Measurements from ENCODE around the gene WDTC1.
"Not testable (repeated sequence)": the region's sequence is repeated elsewhere in the genome, so short reads cannot be mapped to it uniquely, and the experiment has no call there.

The WDTC1 gene, protein sequence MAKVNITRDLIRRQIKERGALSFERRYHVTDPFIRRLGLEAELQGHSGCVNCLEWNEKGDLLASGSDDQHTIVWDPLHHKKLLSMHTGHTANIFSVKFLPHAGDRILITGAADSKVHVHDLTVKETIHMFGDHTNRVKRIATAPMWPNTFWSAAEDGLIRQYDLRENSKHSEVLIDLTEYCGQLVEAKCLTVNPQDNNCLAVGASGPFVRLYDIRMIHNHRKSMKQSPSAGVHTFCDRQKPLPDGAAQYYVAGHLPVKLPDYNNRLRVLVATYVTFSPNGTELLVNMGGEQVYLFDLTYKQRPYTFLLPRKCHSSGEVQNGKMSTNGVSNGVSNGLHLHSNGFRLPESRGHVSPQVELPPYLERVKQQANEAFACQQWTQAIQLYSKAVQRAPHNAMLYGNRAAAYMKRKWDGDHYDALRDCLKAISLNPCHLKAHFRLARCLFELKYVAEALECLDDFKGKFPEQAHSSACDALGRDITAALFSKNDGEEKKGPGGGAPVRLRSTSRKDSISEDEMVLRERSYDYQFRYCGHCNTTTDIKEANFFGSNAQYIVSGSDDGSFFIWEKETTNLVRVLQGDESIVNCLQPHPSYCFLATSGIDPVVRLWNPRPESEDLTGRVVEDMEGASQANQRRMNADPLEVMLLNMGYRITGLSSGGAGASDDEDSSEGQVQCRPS

DNA sequence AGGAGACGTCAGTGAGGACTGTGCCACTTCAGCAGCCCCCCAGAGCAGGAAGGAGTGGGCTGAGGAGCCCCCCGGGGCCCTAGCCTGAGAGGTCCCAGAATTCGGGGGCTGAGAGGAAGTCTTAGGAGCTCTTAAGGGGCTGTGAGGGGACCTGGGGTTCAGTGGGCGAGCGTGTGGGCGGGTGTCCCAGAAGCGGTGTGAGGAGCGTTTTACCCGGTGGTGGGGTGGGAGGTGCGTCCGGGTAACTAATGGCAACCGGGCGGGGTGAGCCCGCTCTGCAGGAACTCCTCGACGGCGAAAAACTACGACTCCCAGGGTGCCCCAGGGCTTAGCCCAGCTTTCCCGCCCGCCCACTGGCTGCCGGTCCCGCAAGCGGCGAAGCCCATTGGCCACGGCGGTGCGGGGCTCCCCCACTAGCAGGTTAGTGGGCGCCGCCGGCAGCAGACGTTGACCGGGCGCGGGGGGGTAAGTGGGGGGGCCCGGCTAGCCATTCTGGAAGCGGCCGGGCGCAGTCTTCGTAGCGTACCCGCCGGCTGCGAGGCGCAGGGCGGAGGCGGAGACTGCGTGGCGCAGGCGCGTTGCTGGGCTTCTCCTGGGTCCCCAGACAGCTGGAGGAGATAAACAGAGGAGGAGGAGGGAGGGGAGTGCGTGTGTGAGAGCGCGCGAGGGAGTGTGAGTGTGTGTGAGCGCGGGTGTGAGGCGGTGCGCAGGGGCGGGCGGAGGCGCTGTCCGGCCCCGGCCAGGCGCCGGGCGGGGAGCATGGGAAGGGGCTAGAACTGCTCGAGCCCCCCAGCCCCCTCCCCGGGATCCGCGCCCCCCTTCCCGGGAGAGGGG, at the start of gene WDTC1:
Gene WDTC1 (plus strand): TSS at position 584 of the 834 bp plus-strand sequence. CDS start 26,423 bp downstream, outside the sequence.
- DNase-seq (ENCODE audit: low read depth): peak; percentile 97

DNA sequence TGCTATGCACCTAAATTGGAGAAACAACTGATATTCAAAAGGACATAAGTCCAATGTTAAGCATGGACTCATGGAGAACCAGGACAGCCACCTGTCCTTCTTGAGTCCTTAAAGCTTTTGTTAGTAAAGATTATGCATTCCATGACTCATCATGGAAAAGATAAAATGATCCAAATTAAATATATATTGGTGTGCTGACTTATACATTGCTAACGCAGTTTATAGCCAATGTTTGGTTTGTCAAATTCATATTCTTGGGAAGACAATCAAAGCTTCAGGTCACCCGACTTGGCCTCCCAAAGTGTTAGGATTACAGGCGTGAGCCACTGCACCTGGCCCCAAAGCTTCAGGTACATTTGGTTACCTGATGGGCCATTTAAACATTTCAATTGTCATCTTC, 49.8 kb upstream of the WDTC1 start:
- DNase-seq (ENCODE audit: low read depth): not testable (repeated sequence)

DNA sequence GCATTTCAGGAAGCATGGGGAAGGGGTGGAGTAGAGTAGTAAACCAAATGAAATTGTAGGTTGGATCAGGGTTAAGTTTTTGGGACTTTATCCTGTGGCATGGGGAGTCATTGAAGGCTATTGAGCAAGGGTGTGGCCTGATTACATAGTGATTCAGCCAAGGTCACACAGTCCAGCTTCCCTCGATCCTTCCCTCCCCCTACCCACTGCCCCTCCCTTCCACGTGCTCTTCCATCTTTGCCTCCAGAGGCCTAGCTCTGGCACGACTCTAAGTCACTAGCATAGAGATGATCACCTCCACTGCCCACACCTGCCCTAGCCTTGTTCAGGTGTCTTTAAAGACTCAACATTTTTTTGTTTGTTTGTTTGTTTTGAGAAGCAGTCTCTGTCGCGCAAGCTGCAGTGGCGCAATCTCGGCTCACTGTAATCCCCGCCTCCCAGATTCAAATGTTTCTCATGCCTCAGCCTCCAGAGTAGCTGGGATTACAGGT, 42.3 kb upstream of the WDTC1 start:
- no peak for DNase-seq (ENCODE audit: low read depth)

DNA sequence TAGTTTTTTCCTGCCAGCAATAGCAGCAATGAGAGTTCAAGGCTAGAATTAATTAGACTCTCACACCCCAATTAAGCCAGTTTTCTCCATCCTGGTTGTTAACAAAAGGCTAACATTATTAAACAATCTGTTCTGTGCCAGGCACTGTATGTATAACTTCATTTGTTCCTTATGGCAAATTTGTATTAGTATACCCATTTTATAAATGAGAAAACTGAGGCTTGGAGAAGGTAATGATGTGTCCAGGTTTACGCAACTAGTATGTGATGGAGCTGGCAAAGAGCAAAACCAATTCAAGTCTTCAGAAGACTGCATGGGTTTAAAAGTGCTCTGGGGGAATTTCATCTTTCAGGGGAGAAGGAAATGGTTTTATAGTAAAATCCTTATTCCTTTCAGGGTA, 41.2 kb upstream of the WDTC1 start:
- DNase-seq (ENCODE audit: low read depth): no peak

DNA sequence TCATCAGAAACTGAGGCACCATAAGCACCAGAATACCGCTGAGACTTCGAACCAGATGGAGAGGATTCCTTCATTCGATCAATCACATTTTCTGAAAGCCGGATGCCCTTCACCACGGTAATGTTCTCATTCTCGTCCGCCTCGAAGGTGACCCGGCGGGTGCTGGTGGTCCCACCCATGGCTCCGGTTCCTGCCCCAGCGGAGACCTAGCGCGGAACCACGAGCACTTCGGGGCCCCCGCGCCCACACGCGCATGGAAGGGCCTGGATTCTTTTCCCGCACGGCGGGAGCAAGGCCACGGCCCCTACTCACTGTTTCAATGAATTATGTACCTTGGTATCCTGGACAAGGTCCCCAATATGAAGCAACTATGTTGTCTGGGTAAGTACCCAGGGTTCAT, 33.1 kb upstream of the WDTC1 start:
- DNase-seq (ENCODE audit: low read depth): no peak

DNA sequence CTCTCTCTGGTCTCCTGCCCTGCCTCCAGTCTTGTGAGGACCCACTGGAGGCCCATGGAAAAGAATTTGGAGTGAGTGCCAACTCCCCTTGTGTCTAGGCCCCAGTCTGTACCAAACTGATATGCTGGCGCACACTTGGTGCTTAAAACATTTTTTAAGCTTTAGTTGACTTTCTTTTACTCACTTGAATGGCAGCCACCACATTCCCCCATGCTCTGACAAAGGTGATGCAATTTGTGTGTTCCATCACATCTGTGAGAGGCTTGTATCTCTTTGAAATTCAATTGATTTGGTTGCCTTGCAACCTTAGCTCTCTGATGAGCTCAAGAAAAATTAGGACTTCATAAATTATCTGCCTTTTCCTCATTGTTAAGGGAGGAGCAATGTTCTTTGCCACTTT, 30.5 kb upstream of the WDTC1 start:
- DNase-seq (ENCODE audit: low read depth): no peak

DNA sequence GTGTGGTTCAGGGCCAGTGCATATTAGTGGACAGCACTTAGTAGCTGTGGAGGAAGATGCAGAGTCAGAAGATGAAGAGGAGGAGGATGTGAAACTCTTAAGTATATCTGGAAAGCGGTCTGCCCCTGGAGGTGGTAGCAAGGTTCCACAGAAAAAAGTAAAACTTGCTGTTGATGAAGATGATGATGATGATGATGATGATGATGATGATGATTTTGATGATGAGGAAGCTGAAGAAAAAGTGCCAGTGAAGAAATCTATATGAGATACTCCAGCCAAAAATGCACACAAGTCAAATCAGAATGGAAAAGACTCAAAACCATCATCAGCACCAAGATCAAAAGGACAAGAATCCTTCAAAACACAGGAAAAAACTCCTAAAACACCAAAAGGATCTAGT, 27.2 kb upstream of the WDTC1 start:
- DNase-seq (ENCODE audit: low read depth): not testable (repeated sequence)

DNA sequence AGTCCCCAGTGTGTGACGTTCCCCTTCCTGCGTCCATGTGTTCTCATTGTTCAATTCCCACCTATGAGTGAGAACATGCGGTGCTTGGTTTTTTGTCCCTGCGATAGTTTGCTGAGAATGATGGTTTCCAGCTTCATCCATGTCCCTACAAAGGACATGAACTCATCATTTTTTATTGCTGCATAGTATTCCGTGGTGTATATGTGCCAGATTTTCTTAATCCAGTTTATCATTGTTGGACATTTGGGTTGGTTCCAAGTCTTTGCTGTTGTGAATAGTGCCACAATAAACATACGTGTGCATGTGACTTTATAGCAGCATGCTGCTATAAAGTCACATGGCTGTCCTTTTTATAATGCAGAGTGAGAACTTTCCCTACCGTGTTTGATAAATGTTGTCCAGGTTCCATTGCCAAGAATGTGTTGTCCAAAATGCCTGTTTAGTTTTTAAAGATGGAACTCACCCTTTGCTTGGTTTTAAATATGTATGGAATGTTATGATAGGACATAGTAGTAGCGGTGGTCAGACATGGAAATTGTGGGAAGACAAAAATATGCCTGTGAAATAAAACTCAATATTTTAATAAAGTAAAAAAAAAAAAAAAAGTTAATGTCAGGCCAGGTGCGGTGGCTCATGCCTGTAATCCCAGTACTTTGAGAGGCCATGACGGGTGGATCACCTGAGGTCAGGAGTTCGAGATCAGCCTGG, 26.1 kb upstream of the WDTC1 start:
- not testable (repeated sequence) for DNase-seq (ENCODE audit: low read depth)

DNA sequence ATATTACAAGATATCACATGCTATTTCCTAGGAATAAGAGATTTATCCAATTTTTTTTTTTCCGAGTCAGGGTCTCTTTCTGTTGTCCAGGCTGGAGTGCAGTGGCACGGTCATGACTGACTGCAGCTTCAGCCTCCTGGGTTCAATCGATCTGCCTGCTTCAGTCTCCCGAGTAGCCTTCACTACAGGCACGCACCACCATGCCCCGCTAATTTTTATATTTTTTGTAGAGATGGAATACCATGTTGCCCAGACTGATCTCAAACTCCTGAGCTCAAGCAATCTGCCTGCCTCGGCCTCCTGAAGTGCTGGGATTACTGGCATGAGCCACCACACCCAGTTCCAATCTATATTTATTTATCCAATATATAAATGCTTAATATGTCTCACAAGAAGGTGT, 18.0 kb upstream of the WDTC1 start:
- DNase-seq (ENCODE audit: low read depth): no peak

DNA sequence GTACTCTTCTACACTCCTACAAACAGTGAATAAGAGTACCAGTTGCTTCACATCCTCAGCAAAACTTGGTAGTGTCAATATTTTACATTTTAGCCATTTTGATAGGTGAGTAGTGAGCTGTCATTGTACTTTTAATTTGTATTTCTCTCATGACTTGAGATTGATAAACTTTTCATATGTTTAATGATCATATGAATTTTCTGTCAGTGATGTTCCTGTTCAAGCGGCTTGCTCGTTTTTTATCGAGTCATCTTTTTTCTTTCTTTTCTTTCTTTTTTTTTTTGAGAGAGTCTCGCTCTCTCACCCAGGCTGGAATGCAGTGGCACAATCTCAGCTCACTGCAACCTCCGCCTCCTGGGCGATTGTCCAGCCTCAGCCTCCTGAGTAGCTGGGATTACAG, 17.0 kb upstream of the WDTC1 start:
- no peak for DNase-seq (ENCODE audit: low read depth)

DNA sequence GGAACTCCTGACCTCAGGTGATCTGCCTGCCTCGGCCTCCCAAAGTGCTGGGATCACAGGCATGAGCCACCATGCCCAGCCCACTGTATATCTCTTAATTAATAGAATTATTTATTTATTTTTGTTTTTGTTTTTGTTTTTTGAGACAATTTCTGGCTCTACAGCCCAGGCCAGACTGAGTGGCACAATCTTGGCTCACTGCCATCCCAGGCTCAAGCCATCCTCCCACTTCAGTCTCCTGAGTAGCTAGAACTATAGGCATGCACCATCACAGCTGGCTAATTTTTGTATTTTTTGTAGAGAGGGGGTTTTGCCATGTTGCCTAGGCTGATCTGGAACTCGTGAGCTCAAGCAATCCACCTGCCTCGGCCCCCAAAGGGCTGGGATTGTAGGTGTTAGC, 15.7 kb upstream of the WDTC1 start:
- no peak for DNase-seq (ENCODE audit: low read depth)

DNA sequence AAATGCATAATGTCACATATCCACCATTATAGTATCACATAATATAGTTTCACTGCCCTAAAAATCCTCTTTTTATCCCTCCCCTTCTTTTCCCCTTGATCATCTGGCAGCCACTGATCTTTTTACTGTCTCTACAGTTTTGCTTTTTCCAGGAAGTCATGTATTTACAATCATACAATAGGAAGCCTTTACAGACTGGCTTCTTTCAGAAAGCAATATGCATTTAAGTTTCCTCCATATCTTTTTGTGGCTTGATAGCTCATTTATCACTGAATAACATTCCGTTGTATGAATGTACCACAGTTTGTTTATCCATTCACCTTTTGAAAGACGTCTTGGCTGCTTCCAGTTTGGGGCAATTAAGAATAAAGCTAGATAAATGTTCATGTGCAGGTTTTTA, 14.3 kb upstream of the WDTC1 start:
- DNase-seq (ENCODE audit: low read depth): no peak

DNA sequence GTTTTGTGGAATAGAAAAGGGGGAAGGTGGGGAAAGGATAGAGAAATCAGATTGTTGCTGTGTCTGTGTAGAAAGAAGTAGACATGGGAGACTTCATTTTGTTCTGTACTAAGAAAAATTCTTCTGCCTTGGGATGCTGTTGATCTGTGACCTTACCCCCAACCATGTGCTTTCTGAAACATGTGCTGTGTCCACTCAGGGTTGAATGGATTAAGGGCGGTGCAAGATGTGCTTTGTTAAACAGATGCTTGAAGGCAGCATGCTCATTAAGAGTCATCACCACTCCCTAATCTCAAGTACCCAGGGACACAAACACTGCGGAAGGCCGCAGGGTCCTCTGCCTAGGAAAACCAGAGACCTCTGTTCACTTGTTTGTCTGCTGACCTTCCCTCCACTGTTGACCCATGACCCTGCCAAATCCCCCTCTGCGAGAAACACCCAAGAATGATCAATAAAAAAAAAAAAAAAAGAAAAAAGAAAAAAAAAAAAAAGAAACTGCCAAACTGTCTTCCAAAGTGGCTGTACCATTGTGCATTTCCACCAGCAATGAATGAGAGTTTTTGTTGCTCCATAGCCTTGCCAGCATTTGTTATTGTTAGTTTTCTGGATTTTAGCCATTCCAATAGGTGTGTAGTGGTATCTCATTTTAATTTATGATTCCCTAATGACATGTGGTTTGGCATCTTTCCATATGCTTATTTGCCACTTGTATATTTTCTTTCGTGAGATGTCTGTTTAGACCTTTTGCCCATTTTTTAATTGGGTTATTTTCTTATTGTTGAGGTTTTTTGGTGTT, 13.5 kb upstream of the WDTC1 start:
- DNase-seq (ENCODE audit: low read depth): not testable (repeated sequence)

DNA sequence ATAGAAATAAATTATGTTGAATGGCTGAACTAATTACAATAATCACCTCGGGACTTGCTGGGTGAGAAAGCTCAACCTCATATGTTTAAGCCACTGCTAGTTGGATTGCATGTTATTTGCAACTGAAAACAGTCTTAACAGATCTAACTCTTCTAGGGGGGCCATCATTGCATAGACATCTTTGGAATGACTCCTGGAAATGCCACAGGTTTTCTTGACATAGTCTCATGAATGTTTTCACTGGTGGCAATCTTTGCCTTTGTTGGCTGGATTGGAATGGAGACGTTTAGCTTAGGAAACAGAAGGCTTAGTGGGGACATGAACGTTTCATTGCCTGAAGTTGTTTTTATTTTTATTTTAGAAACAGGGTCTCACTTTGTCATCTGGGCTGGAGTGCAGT, 8.8 kb upstream of the WDTC1 start:
- no peak for DNase-seq (ENCODE audit: low read depth)

DNA sequence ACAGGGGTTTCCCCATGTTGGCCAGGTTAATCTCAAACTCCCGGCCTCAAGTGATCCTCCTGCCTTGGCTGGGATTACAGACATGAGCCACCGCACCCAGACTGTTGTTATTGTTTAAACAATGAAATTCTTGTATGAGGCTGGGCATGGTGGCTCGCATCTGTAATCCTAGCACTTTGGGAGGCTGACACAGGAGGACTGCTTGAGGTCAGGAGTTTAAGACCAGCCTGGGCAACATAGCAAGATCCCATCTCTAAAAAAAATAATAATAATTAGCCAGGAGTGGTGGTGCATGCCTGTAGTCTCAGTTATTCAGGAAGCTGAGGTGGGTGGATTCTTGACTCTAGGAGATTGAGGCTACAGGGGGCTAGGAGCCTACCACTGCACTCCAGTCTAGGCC, 6.7 kb upstream of the WDTC1 start:
- DNase-seq (ENCODE audit: low read depth): no peak

DNA sequence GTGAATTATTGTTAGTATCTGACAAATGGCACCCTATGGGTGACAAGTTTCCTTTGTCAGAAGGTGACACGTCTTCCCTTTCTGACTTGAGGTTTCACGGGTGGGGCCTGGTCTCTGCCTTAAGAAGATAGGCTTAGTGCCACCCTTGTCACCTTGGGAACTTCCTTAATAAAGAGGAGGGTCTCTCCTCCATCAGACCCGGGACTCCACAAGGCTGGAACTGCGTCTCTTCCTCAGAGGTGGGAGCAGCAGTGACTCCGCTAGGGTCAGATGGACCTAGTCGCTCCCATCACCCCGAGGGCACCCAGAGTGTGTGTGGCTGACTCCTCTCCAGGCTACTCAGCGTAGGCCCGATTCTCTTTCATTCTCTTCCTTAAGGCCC, 774 bp upstream of the WDTC1 start:
- DNase-seq (ENCODE audit: low read depth): no peak

DNA sequence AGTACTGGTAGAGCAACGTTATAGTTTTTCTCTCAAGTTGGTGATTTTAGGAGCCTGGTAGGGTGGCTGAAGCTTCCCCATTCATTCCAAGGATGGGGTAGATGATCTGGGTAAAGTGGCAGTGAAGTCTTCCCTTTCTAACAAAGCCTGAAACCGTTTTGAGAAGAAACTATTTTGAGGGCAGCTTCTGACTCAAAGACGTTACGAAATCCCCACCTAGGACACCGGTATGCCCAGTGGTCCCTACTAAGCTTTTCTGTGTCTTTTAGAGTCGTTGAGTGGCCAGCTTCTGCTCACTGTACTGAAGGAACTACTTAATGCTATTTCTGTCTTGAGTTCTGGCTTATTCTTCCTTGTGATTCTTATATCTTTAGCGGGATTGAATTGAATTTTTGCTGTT, 1.4 kb downstream of the WDTC1 start:
- DNase-seq (ENCODE audit: low read depth): no peak

DNA sequence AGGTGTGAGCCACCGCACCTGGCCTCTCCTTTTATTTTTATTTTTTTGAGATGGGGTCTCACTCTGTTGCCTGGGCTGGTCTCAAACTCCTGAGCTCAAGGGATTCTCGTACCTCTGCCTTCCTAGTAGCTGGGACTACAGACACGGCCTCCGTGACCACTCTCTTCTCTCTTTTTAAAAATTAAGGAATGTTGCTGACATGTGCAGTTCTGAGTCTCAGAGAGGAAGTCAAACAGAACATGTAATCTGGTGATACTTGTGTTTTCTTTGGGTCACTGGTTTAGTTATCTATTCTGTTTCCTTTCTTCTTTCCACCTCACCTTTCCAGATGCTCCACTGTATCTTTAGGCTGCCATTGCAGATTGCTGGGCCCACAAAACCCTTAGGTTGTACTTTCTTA, 2.7 kb downstream of the WDTC1 start:
- no peak for DNase-seq (ENCODE audit: low read depth)

DNA sequence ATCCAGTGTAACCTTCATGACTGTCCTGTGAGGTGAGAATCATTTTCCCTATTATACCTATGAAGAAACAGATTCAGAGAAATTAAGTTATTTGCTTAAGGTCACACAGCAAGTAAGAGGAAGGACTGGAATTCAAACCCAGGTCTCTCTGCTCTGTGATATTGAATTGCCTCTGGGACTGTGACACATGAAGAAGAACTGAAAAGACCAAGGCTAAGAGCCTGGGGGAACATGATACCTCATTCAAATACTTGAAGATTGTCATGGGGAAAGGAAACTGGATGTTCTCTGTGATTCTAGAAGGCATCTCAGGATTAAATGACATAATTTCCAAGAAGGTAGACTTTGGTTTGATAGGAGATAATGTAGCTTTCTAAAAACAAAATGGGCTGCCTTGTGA, 3.6 kb downstream of the WDTC1 start:
- DNase-seq (ENCODE audit: low read depth): no peak

DNA sequence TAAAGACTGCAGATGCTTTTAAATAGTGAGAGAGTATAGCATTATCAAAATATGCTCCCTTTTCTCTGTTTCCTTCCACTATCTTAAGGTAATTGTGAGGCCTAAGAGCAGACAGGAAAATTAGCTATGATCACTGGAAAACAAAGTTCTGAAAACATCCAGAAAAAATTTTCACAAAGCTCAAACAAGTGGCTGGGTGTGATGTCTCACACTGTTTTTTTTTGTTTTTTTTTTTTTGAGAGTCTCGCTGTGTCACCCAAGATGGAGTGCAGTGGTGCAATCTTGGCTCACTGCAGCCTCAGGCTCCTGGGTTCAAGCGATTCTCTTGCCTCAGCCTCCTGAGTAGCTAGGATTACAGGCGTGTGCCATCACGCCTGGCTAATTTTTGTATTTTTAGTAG, 7.2 kb downstream of the WDTC1 start:
- DNase-seq (ENCODE audit: low read depth): no peak

DNA sequence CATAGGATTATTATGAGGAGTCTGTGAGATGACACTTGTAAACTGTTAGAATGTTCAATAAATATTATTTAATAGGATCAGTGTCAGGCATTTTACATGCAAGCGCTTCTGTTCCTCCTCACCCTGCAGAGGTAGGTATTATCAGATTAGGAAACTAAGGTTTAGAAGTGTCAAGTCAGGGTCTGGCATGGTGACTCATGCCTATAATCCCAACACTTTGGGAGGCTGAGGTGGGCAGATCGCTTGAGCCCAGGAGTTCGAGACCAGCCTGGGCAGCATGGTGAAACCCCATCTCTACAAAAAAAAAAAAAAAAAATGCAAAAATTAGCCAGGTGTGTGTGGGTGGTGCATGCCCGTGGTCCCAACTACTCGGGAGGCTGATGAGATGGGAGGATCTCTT, 9.2 kb downstream of the WDTC1 start:
- DNase-seq (ENCODE audit: low read depth): not testable (repeated sequence)

All from activated gamma-delta T cell treated with anti-CD3 and anti-CD28 coated beads, Interleukin-2, amount 50 U/mL, for 16 hours (primary cell).